Measurements from ENCODE around the gene STX16. TPM values are rescaled to one million over a fixed set of nuclear protein-coding genes. Genes with fewer than 3 reads are reported as not detected.
"Not testable (repeated sequence)": the region's sequence is repeated elsewhere in the genome, so short reads cannot be mapped to it uniquely, and the experiment has no call there.

STX16 gene
- total RNA-seq, 1 donor from 2014 or later: 87.5 TPM

GRCh38 chr20:58640446-58640845, 10.6 kb upstream of the STX16 start:
- Mint-ChIP-seq H3K27me3 (ENCODE audit: low read depth) (peaks cover 28% of the 10 kb centered on the region), H3K4me3 (no peak overlapping the region), H3K4me1 (no peaks in the 10 kb centered on the region), H3K27ac (no peak overlapping the region), H3K36me3 (no peaks in the 10 kb centered on the region), H3K9me3 (peaks cover 7% of the 10 kb centered on the region)
- no peak for TF ChIP-seq CTCF (IDR thresholded peaks at IDR 0.05; ENCODE audit: unreplicated experiment)
- no peak for DNase-seq (ENCODE audit: low spot score in 2 of 2, unreplicated experiment in 2 of 2)

- peak in 1 of 2 experiments; percentile 13 for DNase-seq (ENCODE audit: low spot score in 2 of 2, unreplicated experiment in 2 of 2)
- peaks cover 28% of the 10 kb centered on the region for H3K27me3 Mint-ChIP-seq (ENCODE audit: low read depth)
- no peaks in the 10 kb centered on the region for H3K36me3 Mint-ChIP-seq
- no peak overlapping the region for H3K27ac Mint-ChIP-seq
- H3K9me3 Mint-ChIP-seq: peaks cover 7% of the 10 kb centered on the region
- H3K4me3 Mint-ChIP-seq: no peak overlapping the region
- no peak for TF ChIP-seq CTCF (IDR thresholded peaks at IDR 0.05; ENCODE audit: unreplicated experiment)
- peaks cover 4% of the 10 kb centered on the region for H3K4me1 Mint-ChIP-seq
Observed at GRCh38 chr20:58642441-58642840, 8.6 kb upstream of the STX16 start.

- not testable (repeated sequence) for H3K36me3 Mint-ChIP-seq, H3K4me3 Mint-ChIP-seq, H3K9me3 Mint-ChIP-seq, H3K27ac Mint-ChIP-seq, H3K4me1 Mint-ChIP-seq
- H3K27me3 Mint-ChIP-seq (ENCODE audit: low read depth): peaks cover 28% of the 10 kb centered on the region
- peak in 1 of 2 experiments; percentile 19 for DNase-seq (ENCODE audit: low spot score in 2 of 2, unreplicated experiment in 2 of 2)
Observed at GRCh38 chr20:58642896-58643295, 8.2 kb upstream of the STX16 start.

DNA sequence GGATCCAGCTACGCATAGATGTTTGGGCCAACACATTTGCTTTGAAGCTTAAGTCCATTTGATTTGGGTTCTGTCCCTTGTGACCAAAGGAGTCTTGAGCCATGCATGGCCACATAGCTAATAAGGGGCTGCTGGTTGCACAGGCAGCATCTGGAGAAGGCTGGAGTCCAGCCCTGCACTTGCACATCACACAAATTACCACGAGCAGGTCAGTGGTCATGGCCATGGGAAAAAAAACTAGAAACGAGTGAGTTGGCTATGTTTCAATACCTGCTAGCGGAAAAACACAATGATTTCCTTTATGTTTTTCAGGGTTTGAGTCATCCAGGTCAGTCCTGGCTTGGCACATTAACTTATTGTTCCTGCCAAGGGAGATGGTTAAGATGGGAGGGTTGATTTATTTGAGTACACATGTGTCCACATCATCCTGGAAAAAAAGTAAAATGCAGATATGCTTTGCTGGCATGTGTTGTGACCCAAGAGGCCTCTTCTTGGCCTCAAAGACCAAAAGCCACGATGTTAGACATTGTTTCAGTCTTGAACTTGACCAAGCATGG, 5.6 kb upstream of the STX16 start:
- peaks cover 7% of the 10 kb centered on the region for H3K9me3 Mint-ChIP-seq
- H3K4me1 Mint-ChIP-seq: peaks cover 12% of the 10 kb centered on the region
- H3K27me3 Mint-ChIP-seq (ENCODE audit: low read depth): peaks cover 14% of the 10 kb centered on the region
- H3K4me3 Mint-ChIP-seq: no peak overlapping the region
- peak in 1 of 2 experiments; percentile 7 for DNase-seq (ENCODE audit: low spot score in 2 of 2, unreplicated experiment in 2 of 2)
- no peaks in the 10 kb centered on the region for H3K36me3 Mint-ChIP-seq
- no peak for TF ChIP-seq CTCF (IDR thresholded peaks at IDR 0.05; ENCODE audit: unreplicated experiment)
- no peak overlapping the region for H3K27ac Mint-ChIP-seq

GRCh38 chr20:58646257-58646656, 4.8 kb upstream of the STX16 start:
- DNase-seq (ENCODE audit: low spot score in 2 of 2, unreplicated experiment in 2 of 2): peak in 1 of 2 experiments; percentile 1
- Mint-ChIP-seq H3K27me3 (ENCODE audit: low read depth) (peaks cover 8% of the 10 kb centered on the region), H3K36me3 (no peaks in the 10 kb centered on the region), H3K27ac (no peak overlapping the region), H3K4me3 (no peak overlapping the region), H3K4me1 (peaks cover 12% of the 10 kb centered on the region), H3K9me3 (peaks cover 4% of the 10 kb centered on the region)
- no peak for TF ChIP-seq CTCF (IDR thresholded peaks at IDR 0.05; ENCODE audit: unreplicated experiment)

GRCh38 chr20:58646703-58647102, 4.4 kb upstream of the STX16 start:
- no peak for TF ChIP-seq CTCF (IDR thresholded peaks at IDR 0.05; ENCODE audit: unreplicated experiment)
- H3K27me3 Mint-ChIP-seq (ENCODE audit: low read depth): peaks cover 6% of the 10 kb centered on the region
- H3K27ac Mint-ChIP-seq: no peak overlapping the region
- no peaks in the 10 kb centered on the region for H3K36me3 Mint-ChIP-seq
- H3K4me3 Mint-ChIP-seq: no peak overlapping the region
- H3K4me1 Mint-ChIP-seq: peaks cover 12% of the 10 kb centered on the region
- peak in 1 of 2 experiments; percentile 3 for DNase-seq (ENCODE audit: low spot score in 2 of 2, unreplicated experiment in 2 of 2)
- H3K9me3 Mint-ChIP-seq: no peaks in the 10 kb centered on the region
